Hematopoietic multipotent progenitor cell treated with erythropoietin and hydrocortisone succinate and interleukin-3 and kit ligand, for 17 days (in vitro differentiated cells): ENCODE data around the gene OR4D6.
A peak's percentile ranks its signal among the peaks of the same experiment; 100 is the strongest.
"Not testable (repeated sequence)": the region's sequence is repeated elsewhere in the genome, so short reads cannot be mapped to it uniquely, and the experiment has no call there.

Source experiments
- DNase-seq: peaks from one replicate; pipeline ENCODE4 v3.0.0-alpha.2; 2015; ENCODE audit warnings: low spot score

OR4D6 gene

GRCh38 chr11:59456661-59457060 is at the start of gene OR4D6:
OR4D6 (plus strand) TSS chr11:59456961; CDS start chr11:59456961, 0 bp downstream.
- no peak for DNase-seq

- DNase-seq = no peak
Measured at GRCh38 chr11:59413646-59414045, 43.1 kb upstream of the OR4D6 start.

- no peak for DNase-seq
Measured at GRCh38 chr11:59415111-59415510, 41.6 kb upstream of the OR4D6 start.

GRCh38 chr11:59416613-59417012 is 40.1 kb upstream of the OR4D6 start:
- no peak for DNase-seq

- no peak for DNase-seq
Measured at GRCh38 chr11:59417023-59417422, 39.7 kb upstream of the OR4D6 start.

DNA sequence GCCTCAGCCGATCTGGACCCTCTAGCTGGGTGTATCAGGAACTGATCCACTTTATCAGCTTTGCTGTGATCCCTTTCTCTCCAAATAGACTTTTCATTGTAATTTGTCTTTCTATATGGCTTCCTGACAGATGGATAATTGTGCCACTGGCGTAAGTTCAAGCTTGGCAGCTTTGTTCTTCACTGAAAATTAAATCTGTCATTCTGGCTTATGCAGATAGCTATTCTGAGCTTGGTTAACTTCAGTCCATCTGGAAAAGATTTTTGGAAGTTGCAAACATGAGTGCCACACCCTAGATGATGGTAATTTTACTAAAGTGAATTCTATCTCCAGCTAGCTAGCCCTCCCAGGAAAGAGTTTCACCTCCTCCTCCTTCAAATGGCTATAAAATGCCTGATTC is 38.6 kb upstream of the OR4D6 start:
- DNase-seq = no peak

GRCh38 chr11:59423835-59424234 is 32.9 kb upstream of the OR4D6 start:
- DNase-seq = no peak

- DNase-seq = no peak
Measured at GRCh38 chr11:59425131-59425530, 31.6 kb upstream of the OR4D6 start.

DNA sequence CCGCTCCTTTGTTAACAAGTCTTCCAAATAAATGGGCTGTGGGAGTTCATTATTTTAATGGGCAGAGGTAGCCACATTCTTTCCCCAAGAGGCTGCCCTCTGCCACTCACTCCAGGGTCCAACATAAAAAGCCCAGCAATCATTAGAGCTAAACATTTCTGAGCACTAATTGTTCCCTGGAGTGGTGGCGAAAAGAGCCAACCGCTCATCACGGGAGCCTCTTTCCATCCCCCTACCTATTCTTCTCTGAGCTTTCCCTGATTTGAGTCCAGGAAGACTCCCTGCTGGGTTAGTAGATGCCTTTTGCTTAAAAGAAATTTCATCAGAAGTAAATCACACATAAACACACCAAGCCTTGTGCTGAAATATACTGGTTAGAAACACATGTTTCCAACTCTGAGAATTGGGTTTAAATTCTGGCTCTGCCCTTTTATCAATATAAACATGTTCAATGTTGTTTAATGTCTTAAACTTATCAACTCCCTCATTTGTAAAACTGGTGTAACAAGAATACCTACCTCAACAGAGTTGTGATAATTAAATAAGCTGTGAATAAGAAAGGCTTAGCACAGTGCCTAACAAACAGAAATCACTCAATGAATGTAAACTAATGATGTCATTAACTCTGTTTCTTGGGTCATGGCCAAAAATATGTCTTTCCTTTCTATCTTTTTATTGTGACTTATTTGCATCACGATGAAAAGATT is 30.2 kb upstream of the OR4D6 start, which contains the start of gene OR5A2:
OR5A2 (minus strand) TSS at position 53 of the 707 bp plus-strand sequence. CDS start 3,460 bp downstream, outside the sequence.
- no peak for DNase-seq

- no peak for DNase-seq
Measured at GRCh38 chr11:59427068-59427382, 29.7 kb upstream of the OR4D6 start.

DNA sequence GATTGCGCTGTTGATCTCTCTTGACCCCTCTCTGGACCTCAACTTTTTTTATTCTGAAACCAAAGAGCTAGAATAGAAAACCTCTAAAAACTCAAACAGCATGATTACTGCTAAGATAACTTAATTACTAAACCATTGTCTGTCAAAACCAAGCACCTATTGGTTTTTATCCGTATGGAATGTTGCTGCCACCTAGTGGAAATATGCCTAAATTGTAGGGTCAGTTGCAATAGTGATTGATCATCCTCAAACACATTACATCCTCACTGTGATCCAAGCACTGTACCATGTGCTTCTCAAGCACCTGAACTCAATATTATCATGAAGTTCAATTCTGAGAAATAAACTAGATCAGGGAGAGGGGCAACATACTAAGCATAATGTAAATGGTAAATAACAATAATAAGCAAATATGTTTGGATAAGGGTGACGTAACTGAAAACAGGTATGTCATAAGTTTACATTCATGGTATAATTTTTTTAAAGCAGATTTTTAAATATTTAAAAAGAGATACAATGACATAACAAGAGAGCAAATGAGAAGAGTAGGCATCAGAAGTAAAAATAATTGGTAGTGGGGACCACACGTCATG is 26.7 kb upstream of the OR4D6 start:
- DNase-seq = peak; percentile 29

DNA sequence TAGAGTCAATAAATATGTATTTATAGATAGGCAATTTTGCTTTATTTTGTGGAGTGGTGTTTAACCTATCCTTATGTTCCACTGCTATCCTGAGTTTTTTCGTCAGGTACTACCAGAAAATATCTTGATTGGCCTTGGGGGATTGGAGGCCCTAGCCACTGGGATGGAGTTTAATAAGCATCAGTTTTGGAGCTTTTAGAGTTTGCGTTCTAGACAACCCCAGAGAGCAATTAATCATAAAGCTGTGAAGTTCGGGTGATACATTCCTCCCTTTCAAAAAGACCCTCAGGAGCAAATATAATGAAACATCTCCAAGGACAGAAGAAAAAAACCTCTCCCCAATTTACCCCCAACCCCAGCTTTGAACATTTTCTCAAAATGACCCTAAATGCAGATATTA is 20.6 kb upstream of the OR4D6 start, which contains the start of gene OR5A1:
OR5A1 (plus strand) TSS at position 301 of the 400 bp plus-strand sequence. CDS start 6,700 bp downstream, outside the sequence.
- DNase-seq = no peak

DNA sequence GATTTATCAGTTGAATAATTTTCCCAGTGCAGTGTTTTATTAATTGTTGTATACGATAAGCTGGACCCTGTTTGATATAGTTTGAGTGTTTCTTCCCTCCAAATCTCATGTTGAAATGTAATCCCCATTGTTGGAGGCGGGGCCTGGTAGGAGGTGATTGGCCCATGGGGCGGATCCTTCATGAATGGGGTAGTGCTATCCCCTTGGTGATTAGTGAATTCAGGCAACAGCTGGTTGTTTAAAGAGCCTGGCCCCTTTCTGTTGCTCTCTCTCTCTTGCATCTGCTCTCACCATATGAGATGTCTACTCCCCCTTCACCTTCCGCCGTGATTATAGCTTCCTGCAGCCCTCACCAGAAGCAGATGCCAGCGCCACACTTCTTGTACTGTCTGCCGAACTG is 19.0 kb upstream of the OR4D6 start:
- no peak for DNase-seq

- not testable (repeated sequence) for DNase-seq
Measured at GRCh38 chr11:59445624-59446023, 11.1 kb upstream of the OR4D6 start.

DNA sequence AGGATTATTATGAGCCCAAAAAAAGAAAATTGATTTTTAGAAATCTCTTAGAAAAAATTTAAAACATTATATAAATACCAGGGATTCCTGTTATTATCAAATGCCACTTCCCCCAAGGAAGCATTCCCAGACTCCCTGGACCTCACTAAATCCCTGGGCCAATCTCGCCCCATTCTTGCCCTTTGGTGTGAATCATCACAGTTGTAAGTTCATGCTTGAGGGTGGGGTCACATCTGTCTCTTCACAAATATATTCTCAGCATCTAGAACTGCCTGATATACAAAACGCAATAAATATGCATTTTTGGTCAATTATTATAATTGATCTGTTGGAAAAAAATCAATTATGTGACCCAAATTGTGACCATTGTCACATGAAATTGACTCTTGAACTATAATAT is 8.3 kb upstream of the OR4D6 start:
- DNase-seq = no peak

- DNase-seq = no peak
Measured at GRCh38 chr11:59459916-59460315, 3.2 kb downstream of the OR4D6 start.

DNA sequence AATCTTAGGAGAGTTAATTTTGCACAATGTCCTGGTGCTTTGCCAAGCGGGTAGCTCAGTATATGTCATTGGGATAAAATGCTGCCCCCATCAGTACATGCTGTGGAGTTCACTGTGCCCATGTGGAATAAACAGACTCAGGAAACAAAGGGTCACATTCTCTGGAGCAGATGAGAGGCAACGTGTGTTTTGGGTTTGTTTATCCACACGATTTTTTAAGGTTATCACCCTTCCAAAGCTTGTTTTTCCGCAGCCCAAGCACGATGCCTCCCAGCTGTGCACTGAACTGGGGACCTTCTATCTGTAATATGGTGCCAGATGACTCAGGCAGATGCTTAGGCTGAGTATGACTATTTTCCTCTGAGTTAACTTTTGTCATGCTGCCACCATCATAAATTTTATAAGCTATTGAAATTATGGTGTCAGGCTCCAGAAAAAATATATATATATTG is 6.5 kb downstream of the OR4D6 start:
- no peak for DNase-seq

DNA sequence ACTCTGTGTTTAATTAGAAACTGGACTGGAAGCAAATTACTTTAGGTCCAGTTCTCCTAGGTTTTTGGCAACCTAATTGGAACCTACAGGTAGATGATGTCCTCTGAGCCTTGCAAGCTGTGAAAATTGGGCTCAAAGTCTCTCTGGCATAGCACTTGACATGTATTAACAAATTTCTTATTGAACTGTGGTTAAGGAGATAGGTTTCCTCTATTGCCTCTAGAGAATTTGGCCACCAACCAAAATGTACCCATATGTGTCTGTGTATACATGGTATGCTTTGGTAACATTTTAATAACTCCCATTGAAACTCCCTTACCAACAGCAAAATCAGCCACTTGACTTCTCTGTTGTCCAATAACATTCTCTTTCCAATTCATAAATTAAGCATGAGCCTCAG is 16.3 kb downstream of the OR4D6 start, which contains the start of gene OR4D10:
OR4D10 (plus strand) TSS at position 301 of the 400 bp plus-strand sequence. CDS start 4,115 bp downstream, outside the sequence.
- no peak for DNase-seq

DNA sequence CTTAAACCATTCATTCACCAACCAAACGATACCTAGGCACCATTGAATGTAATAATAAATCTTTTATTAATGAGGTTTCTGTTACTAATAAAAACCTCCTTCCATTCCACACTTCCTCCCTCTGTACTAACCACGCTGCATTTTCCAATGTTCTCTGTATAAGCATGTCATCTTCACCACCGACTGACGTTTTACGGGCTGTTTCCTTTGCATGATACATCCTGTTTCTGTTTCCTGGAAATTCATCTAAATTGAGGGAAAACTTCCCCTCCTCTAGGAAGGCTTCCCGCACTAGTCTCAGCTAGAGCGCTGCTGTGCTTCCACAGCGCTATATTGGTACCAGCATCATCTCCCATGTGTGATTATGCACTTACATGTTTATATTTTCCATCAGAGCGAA is 18.4 kb downstream of the OR4D6 start:
- DNase-seq = no peak

GRCh38 chr11:59479906-59480305 is 23.1 kb downstream of the OR4D6 start:
- DNase-seq = no peak

DNA sequence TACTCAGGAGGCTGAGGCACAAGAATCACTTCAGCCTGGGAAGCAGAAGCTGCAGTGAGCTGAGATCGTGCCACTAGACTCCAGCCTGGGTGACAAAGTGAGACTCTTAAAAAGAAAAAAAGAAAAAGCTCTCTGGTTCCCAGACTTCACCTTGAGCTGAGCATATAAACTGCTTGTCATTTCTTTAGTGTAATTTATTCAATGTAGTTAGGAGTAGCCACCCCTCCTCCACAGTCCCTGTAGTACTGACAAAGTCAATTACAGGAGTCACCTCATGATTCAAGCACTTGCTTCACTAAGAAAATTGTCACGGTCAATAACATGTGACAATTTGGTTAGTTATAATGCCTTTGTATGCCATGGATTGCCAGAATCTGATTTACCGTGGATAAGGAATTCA is 23.6 kb downstream of the OR4D6 start:
- no peak for DNase-seq

DNA sequence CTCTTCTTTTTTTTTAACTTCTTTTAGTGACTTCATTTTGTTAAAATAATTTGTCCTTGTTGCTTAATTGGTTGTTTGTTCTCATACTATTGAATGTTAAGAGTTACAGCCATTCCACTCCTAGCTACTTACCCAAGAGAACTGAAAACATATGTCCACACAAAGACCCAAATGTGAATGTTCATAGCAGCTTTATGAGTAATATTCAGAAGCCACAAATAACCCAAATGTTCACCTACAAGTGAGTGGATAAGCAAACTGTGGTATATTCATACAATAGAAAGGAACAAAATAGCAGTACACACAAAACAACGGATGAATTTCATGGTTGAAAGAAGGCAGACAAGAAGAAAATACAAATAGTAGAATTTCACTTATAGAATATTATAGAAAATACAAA is 45.2 kb downstream of the OR4D6 start:
- DNase-seq = no peak

- DNase-seq = no peak
Measured at GRCh38 chr11:59503276-59503675, 46.5 kb downstream of the OR4D6 start, which contains the start of gene OR4D11. OR4D11 (plus strand) TSS chr11:59503576; CDS start chr11:59503576, 0 bp downstream.
